ENCODE results near the gene ATP4A.

The ATP4A gene

DNA sequence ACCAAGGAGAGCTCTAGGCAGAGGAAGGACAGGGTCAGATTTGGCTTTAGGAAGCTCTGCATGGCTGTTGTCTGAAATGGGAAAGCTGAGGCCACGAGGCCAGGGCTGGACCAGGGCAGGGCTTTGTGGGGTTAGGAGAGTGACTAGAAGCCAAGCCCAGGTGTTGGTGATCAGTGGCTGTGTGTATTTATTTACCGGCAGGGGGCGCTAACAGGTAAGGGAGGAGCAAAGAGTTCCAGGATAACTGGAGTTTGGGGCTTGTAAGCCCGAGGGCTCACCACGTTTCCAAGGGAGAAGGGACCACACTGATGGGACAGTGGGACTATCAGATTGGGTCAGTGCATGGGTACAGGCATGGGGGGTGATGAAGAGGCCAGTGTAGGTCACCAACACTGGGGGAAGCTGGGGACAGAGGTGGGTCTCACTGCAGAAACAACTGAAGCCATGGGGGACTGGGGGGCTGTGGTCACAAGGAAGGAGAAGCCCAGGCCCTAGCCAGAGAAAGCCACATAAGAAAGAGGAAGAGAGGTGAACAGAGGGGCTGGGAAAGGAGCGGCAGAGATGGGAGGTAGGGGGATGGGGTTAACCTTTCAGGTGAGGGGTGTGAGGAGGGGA is 14.2 kb downstream of the ATP4A start:
- no peak for DNase-seq

DNA sequence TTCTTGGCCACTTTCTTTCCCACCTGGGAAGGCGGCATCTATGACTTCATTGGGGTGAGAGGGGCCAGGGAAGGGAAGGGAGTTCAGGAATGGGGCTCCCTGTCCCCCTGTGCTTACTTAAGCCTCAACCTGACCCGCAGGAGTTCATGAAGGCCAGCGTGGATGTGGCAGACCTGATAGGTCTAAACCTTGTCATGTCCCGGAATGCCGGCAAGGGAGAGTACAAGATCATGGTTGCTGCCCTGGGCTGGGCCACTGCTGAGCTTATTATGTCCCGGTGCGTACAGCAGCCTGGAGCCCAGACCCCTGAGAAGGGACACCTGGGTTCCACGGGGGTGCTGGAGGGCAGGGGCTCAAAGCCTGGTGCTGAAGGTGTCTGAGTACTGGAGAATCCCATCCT is 16.9 kb downstream of the ATP4A start:
- DNase-seq, result no peak

DNA sequence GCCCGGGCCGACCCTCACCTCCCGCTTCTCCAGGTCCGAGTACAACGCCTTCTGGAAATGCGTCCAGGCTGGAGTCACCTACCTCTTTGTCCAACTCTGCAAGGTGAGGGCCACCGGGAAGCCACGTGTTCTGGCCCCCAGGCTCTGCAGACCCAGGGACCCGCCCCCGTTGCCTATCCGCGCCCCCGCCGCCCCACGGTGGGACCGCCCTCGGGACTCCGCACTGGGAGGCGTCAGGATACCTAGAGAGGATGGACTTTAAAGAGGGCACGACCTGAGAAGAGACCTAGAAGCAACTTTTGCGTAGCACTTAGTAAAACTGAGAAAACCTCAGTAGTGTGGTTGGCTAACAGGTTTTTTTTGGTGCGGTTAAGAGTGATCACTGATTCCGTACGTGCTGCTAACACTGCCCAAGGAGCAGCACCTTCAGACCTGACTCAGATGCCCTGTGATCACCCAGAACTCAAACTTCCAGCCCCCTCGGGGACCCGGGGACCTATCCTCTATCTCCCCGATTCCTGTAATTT is 17.5 kb downstream of the ATP4A start:
- DNase-seq, result no peak

DNA sequence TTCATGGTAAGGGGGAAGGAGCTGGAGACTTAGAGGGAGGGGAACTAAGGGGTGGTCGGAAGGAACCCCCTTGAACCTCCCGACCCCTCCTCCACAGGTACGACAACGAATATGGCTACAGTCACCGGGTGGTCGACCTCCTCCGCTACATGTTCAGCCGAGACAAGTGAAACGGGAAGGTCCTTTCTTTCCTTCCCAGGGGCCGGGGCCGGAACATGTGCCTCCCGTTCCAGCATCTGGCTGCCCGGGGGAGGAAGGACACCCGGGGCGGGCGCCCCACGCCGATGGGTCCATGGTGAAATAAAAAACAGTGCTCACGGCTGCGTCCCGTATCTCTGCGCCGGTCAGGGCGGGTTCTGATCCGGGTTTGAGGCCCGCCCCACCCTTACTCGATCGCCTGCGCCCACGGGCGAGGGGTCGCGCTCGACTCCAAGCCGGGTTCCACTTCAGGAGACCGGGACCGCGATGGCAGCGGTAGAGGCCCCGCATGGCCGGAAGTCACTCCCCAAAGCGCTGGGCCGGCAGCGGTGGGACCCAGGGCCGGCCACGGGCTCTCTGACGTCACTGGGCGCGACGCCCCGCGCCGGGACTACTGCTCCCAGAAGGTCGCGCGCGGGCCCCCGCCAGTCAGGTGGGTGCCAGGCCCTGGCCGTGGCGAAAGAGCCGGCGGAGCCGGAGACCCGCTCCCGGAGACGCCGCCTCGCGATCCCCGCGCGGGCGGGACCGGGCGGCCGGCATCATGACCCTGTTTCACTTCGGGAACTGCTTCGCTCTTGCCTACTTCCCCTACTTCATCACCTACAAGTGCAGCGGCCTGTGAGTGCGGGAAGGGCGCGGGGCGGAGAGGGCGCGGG is 18.2 kb downstream of the ATP4A start, which contains the start of gene TMEM147:
TMEM147 (plus strand) TSS at position 626 of the 854 bp plus-strand sequence; CDS start at position 740, 114 bp downstream.
- DNase-seq, result peak; percentile 50

DNA sequence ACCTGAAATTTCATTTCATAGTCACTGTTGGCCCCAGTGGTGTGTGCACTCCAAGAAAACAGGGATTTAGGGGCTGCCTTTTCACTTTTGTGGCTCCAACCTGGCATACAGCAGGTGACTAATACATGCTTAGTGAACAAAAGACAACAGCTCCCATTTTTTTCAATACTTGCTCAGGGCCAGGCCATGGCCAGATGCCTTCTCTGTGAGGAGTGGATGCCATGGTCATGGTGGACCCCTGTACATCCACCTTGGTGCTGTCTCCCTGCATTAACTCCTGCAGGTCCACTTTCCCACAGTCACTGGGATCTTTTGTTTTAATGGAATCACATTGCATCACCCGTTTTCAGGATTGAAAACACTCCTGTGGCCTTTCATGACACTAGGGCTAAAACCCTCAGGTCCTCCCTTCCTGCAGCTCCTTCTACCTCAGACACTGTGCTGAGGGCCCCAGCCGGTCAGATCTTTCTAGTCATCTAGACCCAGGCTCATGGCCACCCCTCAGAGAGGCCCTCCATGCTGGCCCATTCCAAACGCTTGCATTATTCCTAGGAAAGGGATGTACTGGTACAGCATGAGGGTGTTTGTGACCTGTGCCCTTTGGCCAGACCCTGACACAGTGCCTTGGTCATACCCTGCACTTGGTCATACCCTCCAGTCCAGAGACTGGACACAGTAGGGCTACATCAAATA is 19.2 kb downstream of the ATP4A start:
- DNase-seq, result no peak

DNA sequence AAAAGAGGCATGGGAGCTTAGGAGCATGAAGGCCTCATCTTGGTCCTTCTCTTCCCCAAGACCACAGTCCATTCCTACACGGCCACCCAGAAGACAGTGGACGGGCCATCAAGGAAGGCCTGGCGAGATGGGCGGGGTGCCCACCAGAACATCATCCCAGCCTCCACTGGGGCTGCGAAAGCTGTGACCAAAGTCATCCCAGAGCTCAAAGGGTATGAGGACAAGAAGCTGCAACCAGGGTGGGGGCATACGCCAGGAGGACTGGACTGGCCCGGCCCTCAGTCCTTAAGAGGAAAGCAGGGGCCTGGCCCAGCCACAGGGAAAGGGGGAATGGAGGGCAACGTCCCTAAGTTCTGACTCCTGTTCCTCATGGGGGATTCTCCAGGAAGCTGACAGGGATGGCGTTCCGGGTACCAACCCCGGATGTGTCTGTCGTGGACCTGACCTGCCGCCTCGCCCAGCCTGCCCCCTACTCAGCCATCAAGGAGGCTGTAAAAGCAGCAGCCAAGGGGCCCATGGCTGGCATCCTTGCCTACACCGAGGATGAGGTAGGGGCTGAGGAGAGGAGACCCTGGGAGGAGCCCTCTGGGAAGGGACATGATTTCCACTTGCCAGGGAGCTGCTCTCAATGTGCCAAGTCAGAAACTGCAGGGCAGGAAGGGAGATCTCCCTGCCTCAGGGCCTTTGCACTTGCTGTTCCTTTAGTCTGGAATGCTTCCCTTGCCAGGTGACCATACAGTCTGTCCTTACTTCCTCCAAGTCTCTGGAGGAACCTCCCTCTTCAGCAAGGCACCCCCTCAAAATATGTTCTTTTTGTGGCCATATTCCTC is 20.0 kb downstream of the ATP4A start:
- no peak for DNase-seq

DNA sequence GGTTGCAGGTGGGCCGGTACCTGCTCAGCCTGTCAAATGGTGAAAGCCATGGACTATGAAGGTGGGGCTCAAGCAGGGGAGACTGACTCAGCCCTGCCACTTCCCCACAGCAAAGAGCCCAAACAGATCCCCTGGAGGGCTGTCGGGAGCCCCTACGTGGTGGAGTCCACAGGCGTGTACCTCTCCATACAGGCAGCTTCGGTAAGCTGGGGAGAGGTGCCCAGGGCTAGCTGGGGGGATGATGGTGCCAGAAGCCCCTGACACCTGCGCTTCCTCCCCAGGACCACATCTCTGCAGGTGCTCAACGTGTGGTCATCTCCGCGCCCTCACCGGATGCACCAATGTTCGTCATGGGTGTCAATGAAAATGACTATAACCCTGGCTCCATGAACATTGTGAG is 21.2 kb downstream of the ATP4A start:
- DNase-seq, result no peak

DNA sequence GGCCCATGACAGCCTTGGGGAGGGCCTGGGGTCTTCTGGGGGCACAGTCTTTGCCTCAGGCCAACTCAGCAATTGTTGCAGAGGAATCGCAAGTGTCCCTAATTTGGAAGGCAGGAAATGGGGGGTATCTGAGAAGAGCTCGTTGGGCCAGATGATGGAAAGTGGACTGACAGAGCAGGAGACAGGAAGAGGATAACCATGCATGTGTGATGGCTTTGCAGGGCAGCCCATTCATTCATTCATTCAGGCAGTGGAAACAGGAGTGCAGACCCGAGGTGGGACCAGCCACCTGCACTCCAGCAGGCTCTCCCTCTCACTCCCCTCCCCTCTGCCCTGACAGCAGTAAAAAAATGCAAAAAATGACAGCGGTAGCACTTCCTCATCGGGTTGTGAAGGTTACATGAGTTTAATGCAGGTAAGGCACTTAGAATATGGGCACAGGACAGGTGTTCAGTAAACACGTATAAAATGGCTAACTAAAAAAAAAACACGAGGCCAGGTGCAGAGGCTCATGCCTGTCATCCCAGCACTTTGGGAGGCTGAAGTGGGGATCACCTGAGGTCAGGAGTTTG is 23.0 kb downstream of the ATP4A start:
- no peak for DNase-seq

DNA sequence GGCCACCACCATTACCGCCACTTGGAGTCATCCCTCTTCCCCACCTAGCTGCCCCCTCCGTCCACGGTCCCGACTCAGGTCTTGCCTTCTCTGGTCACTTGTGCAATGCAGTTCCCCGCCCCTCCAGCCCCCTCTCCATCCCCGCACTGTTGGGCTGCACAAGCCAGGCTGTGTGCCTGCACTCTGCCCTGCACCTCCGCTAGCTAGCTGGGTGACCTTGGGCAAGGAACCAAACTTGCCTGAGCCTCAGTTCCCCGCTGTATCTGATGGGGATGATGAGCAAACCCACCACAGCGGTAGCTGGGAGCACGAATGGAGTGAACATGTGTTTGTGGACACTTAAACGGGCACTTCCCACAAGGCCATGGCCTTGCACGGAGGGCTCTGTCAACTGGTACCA is 23.6 kb downstream of the ATP4A start:
- DNase-seq, result no peak

DNA sequence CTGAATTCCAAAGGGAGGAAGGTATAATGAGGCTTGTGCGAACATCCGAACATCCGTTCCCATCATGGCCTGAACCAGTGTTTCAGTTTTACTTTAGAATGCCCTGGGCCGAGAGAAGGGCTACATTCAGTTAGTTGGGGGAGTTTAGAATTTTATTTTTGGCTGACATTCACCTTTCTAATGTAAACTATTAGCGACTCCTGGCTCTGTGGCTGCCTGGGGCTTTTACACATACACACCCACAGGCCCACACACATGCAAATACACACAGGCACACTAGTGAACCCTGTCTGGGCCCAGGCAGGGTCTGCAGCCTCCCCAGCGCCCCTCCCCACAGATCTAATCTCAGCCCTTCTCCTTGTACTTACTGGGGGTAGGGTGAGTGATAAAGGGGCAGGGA is 24.1 kb downstream of the ATP4A start:
- no peak for DNase-seq

DNA sequence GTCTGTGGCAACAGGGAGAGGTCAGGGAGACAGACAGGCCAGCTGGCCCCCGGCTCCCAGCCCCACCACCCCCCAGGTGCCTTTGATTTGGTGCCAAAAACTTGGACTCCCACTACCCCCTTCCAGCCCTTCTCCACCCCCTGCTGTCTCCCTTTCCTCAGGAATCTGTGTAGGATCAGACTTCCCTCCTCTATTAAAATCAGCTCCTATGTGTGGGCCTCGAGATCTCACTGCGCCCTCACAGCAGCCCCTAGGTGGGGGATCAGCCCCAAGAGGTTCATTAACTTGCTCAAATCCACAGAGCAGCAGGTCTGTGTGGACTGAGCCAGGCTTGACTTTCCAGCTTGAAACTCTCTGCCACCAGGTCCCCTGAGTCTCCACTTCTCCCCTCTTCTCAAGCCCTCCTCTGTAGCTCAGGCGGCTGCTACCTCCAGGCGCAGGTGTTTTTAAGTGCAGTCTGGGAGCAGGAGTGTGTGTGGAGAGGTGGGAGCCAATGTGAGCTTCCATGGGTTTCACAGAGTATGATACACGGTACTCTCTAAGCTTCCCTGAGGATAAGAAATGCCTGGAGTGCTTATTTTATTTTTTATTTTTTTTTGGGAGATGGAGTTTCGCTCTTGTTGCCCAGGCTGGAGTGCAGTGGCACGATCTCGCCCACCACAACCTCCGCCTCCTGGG is 28.5 kb downstream of the ATP4A start:
- DNase-seq, result no peak

DNA sequence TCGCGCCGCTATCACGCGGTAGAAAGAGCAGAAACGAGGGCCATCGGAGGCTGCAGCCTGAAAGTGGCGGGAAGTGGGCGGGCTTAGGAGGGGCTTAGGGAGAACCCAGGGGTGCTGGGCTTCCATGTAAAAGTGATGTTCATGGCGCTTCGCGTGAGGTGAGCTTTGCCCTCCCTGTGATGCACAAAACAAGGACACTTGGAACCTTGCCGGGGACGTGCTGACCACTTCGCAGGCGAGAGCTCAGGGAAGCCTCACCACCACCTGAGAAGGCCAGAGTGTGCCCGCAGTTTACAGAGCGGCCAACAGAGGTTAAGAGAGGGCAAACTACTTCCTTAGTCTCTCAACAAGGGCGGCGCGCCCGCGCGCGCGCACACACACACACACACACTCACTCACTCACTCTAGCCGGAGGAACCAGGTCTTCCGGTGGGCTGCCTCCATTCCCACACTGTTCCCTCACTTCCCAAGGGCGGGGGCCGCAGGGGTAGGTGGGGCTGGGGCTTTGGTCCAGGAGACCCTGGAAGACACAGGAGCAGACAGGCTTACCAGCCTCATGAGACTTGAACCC is 29.6 kb downstream of the ATP4A start:
- no peak for DNase-seq

DNA sequence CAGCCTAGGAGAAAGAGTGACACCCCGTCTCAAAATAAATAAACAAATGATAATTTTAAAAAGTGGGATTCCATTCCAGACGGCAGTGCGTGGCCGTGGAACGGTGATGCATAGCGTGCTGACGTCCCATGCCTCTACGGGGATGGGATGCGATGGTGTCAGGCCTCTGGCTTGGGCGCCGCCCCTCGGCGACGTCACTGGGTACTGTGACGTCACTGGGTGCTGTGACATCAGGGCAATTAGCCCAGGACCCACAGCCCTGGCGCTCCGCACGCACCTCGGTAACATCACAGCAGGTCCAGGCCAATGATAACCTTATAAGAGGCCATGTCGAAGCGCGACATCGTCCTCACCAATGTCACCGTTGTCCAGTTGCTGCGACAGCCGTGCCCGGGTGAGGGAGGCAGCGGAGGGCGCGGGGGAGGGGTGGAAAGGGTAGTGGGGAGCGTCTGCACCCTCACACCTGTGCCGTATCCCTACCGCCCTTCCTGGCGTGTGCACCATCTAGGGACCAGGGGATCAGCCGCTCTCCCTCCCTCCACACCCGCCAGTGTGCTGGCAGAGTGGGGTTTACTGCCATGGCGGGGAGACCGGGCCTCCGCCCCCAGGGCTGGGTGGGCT is 30.1 kb downstream of the ATP4A start, which contains the start of gene GAPDHS:
GAPDHS (plus strand) TSS at position 256 of the 621 bp plus-strand sequence; CDS start at position 328, 72 bp downstream.
- DNase-seq, result no peak

DNA sequence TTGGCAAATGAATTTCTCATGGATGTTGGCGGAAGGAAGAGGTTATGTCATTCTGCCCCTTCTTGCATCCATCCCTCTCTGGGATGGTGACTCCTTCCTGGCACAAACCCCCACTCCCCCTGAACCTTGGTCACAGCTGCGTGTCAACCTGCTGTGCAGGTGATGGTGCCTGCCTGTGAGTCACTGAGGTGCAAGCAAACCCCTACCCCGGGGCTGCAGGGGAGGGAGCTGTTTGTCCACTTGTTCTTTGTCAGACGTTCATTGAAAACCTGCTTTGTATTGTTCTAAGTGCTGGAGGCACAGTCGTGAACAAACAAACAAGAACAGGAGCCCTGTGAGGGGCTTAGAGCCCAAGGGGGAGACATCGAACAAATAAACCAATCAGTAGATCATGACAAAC is 32.2 kb downstream of the ATP4A start:
- no peak for DNase-seq

DNA sequence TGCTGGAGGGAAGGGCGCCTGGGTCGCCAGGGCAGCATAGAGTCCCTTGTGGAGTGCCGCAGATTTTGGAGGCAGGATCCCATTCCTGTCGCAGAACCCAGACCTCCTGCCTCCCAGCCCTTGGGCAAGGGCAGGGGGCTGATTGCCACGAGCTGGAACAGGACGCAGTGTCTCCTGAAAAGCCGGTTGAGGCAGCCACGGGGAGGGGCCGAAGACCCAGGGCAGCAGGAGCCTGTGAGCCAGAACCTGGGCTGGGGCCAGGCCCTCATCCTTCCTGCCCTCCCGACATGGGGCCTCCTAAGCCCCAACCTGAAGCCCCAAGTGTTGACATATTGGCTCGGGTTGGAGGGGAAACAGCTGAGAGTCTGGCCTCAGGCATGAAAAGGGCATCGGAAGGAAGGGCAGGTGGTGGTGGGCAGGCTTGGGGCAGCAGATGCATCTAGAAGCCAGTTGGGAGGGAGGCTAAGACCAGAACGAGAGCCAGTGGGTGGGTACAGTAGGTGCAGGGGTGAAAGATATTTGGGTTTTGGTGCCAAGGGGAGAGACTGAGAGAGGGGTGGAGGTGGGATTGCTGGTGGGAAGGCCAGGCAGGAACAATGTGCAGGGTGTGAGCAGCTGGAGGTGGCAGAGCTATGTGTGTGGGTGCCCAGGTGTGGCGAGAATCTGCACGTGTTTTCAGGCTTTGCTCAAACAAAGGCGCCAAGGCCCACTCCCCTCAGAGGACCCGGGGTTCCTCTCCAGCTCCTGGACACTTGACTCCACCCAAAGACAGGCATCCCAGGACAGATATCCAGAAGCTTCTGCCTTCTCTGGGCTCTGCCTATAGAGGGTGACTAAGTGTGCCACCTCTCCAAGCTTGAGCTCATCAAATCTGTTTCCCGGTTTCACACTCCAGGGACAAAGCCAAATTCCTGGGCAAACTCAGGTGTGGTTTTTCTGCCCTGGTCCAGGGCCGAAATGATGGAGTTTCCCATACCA is 33.9 kb downstream of the ATP4A start:
- no peak for DNase-seq

DNA sequence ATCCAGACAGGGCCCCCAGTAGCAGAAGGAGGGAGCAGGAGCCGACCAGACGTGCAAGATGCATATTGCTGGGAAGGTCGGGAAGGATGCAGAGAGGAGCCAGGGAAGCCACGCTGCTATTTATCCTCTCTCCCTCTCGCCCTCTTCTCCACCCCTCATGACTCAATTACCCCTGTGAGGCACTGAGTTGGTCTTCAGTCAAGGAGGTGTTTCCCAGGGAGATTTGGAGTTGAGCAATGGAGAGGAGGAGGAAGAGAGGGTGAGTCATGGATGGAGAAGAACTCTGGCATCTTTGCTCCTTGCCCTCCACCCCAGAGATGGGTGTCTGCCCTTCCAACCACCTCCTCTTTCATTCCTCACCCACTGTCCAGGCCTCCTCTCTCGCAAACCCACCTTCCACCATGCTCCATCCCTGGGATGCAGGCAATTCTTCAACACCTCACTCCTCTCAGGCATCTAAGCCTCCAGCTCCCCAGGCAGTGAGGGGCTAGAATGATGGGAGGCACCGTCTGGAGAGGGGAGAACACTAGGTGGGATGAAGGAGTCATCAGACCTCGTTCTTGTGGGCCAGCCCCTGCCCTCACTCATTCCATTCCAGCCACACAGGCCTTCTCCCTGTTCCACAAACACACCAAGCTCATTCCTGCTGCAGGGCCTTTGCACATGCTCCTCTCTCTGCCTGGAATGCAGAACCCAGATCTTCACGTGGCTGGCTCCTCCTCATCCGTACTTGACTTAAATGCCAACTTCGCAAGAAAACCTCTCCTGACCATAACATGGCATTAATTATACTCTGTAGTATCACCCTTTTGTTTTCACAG is 35.0 kb downstream of the ATP4A start, which contains the start of gene SBSN:
SBSN (minus strand) TSS at position 94 of the 821 bp plus-strand sequence; CDS start at position 64, 30 bp downstream.
- DNase-seq, result no peak

DNA sequence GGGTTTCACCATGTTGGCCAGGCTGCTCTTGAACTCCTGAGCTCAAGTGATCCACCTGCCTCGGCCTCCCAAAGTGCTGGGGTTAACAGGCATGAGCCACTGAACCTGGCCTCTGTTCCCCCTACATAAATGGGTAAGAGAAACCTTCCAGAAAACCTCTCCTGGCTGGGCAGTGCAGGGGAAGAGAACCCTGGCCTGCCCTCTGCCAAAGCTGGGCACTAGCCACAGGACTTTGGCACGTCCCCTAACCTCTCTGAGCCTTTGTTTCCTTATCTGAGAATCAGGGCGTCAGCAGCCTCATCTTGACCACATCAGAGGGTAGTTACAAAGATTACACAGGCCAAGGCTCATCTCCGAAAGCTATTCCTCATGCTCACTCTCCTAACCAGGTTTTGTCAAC is 37.6 kb downstream of the ATP4A start:
- DNase-seq, result no peak

DNA sequence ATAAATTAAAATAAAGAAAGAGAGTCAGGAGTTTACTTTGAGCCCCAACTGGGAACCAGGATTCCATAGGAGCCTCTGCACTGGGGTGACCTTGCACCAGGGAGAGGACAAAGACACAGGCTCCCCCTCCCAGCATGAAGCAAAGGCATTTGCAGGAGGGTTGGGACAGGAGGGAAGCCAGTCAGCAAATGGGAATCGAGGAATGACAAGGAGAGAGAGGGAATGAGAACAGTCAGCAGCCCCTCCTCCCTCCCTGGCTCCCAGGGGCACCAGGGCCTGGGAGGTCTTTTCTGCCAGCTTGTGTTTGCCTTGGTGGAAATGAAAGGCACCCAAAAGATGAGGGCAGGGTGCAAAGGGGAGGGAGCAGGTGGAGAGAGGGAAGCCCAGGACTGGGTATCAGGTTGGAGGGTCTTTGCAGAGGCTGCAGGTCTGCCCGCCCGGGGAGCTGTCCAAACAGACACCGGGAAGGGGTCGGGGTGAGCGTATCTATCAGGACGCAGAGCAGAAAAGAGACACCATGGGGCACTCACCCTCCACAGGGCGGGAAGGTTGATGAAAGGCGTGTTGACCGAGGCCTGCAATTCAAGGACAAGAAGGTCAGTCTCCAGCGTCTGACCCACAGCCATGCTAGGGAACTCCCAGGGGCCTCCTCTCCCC is 39.1 kb downstream of the ATP4A start:
- DNase-seq, result no peak
